Measurements from ENCODE around the gene STAM2. TPM values are rescaled to one million over a fixed set of nuclear protein-coding genes. Genes with fewer than 3 reads are reported as not detected.

STAM2 gene
- total RNA-seq, 1 donor from 2014 or later = 4.0 TPM

- Histone ChIP-seq H3K36me3 (no peaks in the 10 kb centered on the region), H3K27me3 (no peaks in the 10 kb centered on the region), H3K4me1 (peaks cover 0 to 4% of the 10 kb centered on the region in 2 donors), H3K27ac (no peak overlapping the region), H3K9me3 (no peaks in the 10 kb centered on the region), H3K4me3 (no peak overlapping the region)
- no peak for TF ChIP-seq CTCF (IDR thresholded peaks at IDR 0.05)
- no peak for DNase-seq (ENCODE audit: low spot score in 2 of 2)
- intact Hi-C loops (cut with DNase I) = no loop called here
Observed at GRCh38 chr2:152072011-152072410, 103.6 kb downstream of the STAM2 start.

- no peaks in the 10 kb centered on the region for H3K9me3 ChIP-seq
- H3K27ac ChIP-seq = no peak overlapping the region
- H3K27me3 ChIP-seq = no peaks in the 10 kb centered on the region
- intact Hi-C loops (cut with DNase I) = no loop called here
- no peak for TF ChIP-seq CTCF (IDR thresholded peaks at IDR 0.05)
- DNase-seq (ENCODE audit: low spot score in 2 of 2) = no peak
- no peak overlapping the region for H3K4me3 ChIP-seq
- H3K36me3 ChIP-seq = no peaks in the 10 kb centered on the region
- H3K4me1 ChIP-seq = peaks cover 0 to 4% of the 10 kb centered on the region in 2 donors
Observed at GRCh38 chr2:152071518-152071917, 104.0 kb downstream of the STAM2 start.

GRCh38 chr2:152071092-152071491, 104.5 kb downstream of the STAM2 start:
- no peak for DNase-seq (ENCODE audit: low spot score in 2 of 2)
- no peak for TF ChIP-seq CTCF (IDR thresholded peaks at IDR 0.05)
- Histone ChIP-seq H3K9me3 (no peaks in the 10 kb centered on the region), H3K4me1 (peaks cover 0 to 4% of the 10 kb centered on the region in 2 donors), H3K4me3 (no peak overlapping the region), H3K27ac (no peak overlapping the region), H3K27me3 (no peaks in the 10 kb centered on the region), H3K36me3 (no peaks in the 10 kb centered on the region)
- intact Hi-C loops (cut with DNase I) = no loop called here

GRCh38 chr2:152068226-152068625, 107.3 kb downstream of the STAM2 start:
- intact Hi-C loops (cut with DNase I) = no loop called here
- no peaks in the 10 kb centered on the region for H3K4me1 ChIP-seq
- DNase-seq (ENCODE audit: low spot score in 2 of 2) = no peak
- no peaks in the 10 kb centered on the region for H3K27me3 ChIP-seq
- H3K4me3 ChIP-seq = no peak overlapping the region
- no peak overlapping the region for H3K27ac ChIP-seq
- TF ChIP-seq CTCF (IDR thresholded peaks at IDR 0.05) = no peak
- H3K36me3 ChIP-seq = no peaks in the 10 kb centered on the region
- no peaks in the 10 kb centered on the region for H3K9me3 ChIP-seq

- H3K36me3 ChIP-seq = no peaks in the 10 kb centered on the region
- H3K4me3 ChIP-seq = no peak overlapping the region
- intact Hi-C loops (cut with DNase I) = no loop called here
- H3K27ac ChIP-seq = no peak overlapping the region
- H3K27me3 ChIP-seq = no peaks in the 10 kb centered on the region
- no peak for DNase-seq (ENCODE audit: low spot score in 2 of 2)
- H3K9me3 ChIP-seq = no peaks in the 10 kb centered on the region
- TF ChIP-seq CTCF (IDR thresholded peaks at IDR 0.05) = no peak
- H3K4me1 ChIP-seq = peaks cover 0 to under 1% of the 10 kb centered on the region in 2 donors
Observed at GRCh38 chr2:152067823-152068222, 107.7 kb downstream of the STAM2 start.

Other genes with a start within 250 kb of the STAM2 start
- gene CACNB4, start 76.7 kb downstream of the STAM2 start, total RNA-seq = 3.7 TPM
- 12.0 TPM for gene FMNL2, start 159.4 kb upstream of the STAM2 start, total RNA-seq